Liver (tissue), 9 donors: Measurements from ENCODE around the gene XPNPEP3. TPM values are rescaled to one million over a fixed set of nuclear protein-coding genes. Genes with fewer than 3 reads are reported as not detected.

Source experiments
- DNase-seq: peaks from one replicate; pipeline ENCODE4 v3.0.0-alpha.2; 2017; ENCODE audit warnings: low spot score
- H3K27ac ChIP-seq, 2 donors: one replicate each; pipeline ENCODE4 v1.7.0; 2013; ENCODE audit warnings: inconsistent platforms in 2 of 2, low read length in 2 of 2, control low read depth in 1 of 2, low read depth in 1 of 2, mild to moderate bottlenecking in 1 of 2
- H3K27me3 ChIP-seq, 4 donors: one replicate each; pipeline versions ENCODE4 v1.6.1 to v1.7.0; 2013; ENCODE audit warnings: low read length in 3 of 4, inconsistent platforms in 1 of 4, mild to moderate bottlenecking in 1 of 4, moderate library complexity in 1 of 4; ENCODE audit not compliant: control insufficient read depth in 4 of 4, insufficient read depth in 4 of 4
- H3K36me3 ChIP-seq, 4 donors: one replicate each; pipeline versions ENCODE4 v1.6.1 to v1.7.0; 2013; ENCODE audit warnings: low read length in 3 of 4, mild to moderate bottlenecking in 3 of 4, low read depth in 1 of 4, moderate library complexity in 1 of 4; ENCODE audit not compliant: control insufficient read depth in 4 of 4, insufficient read depth in 3 of 4
- H3K4me1 ChIP-seq, 4 donors: one replicate each; pipeline versions ENCODE4 v1.6.1 to v1.7.0; 2013; ENCODE audit warnings: low read length in 3 of 4, mild to moderate bottlenecking in 3 of 4, moderate library complexity in 1 of 4; ENCODE audit not compliant: control insufficient read depth in 4 of 4, insufficient read depth in 4 of 4
- H3K4me3 ChIP-seq, 3 donors: one replicate each; pipeline versions ENCODE4 v1.6.1 to v1.7.0; 2013; ENCODE audit warnings: low read length in 3 of 3, control low read depth in 1 of 3, low read depth in 1 of 3, mild to moderate bottlenecking in 1 of 3
- H3K9ac ChIP-seq, 2 donors: one replicate each; pipeline ENCODE4 v1.7.0; 2013; ENCODE audit warnings: low read length in 2 of 2, mild to moderate bottlenecking in 2 of 2, moderate library complexity in 2 of 2, control low read depth in 1 of 2, low read depth in 1 of 2
- H3K9me3 ChIP-seq, 4 donors: one replicate each; pipeline versions ENCODE4 v1.6.1 to v1.7.0; 2013; ENCODE audit warnings: low read length in 3 of 4; ENCODE audit not compliant: control insufficient read depth in 4 of 4
- ATF3 ChIP-seq: IDR thresholded peaks from 2 replicates; pipeline ENCODE4 v1.6.1; 2016; ENCODE audit warnings: antibody characterized with exemption
- CTCF ChIP-seq: fragments of 150-350 bp; IDR thresholded peaks from 2 replicates; pipeline ENCODE4 v1.5.1; 2017; ENCODE audit warnings: improper control_type of control experiment, low read depth, low read length; ENCODE audit not compliant: missing input control
- FOXA1 ChIP-seq: IDR thresholded peaks from 2 replicates; pipeline ENCODE4 v1.6.1; 2016; ENCODE audit warnings: antibody characterized with exemption
- FOXA2 ChIP-seq: IDR thresholded peaks from 2 replicates; pipeline ENCODE4 v1.6.1; 2016; ENCODE audit warnings: antibody characterized with exemption
- GABPA ChIP-seq, 2 donors: IDR thresholded peaks in 1 of 2; conservative IDR thresholded peaks in 1 of 2; 2 replicates each; pipeline ENCODE4 v1.6.1; 2016; ENCODE audit warnings: antibody characterized with exemption in 2 of 2, mild to moderate bottlenecking in 1 of 2, moderate library complexity in 1 of 2
- HNF4A ChIP-seq, 2 donors: conservative IDR thresholded peaks; 2 replicates each; pipeline ENCODE4 v1.6.1; 2016; ENCODE audit warnings: antibody characterized with exemption in 2 of 2, mild to moderate bottlenecking in 2 of 2
- HNF4G ChIP-seq: IDR thresholded peaks from 2 replicates; pipeline ENCODE4 v1.6.1; 2016; ENCODE audit warnings: antibody characterized with exemption
- MAX ChIP-seq: IDR thresholded peaks from 2 replicates; pipeline ENCODE4 v1.6.1; 2016; ENCODE audit warnings: antibody characterized with exemption
- NR2F2 ChIP-seq: IDR thresholded peaks from 2 replicates; pipeline ENCODE4 v1.6.1; 2016; ENCODE audit warnings: antibody characterized with exemption
- REST ChIP-seq: IDR thresholded peaks from 2 replicates; pipeline ENCODE4 v1.6.1; 2016; ENCODE audit warnings: antibody characterized with exemption, mild to moderate bottlenecking
- TAF1 ChIP-seq: conservative IDR thresholded peaks from 2 replicates; pipeline ENCODE4 v1.6.1; 2016; ENCODE audit warnings: antibody characterized with exemption, mild to moderate bottlenecking
- YY1 ChIP-seq: IDR thresholded peaks from 2 replicates; pipeline ENCODE4 v1.6.1; 2016; ENCODE audit warnings: antibody characterized with exemption, mild to moderate bottlenecking
- ZBTB33 ChIP-seq: IDR thresholded peaks from 2 replicates; pipeline ENCODE4 v1.6.1; 2016; ENCODE audit warnings: antibody characterized with exemption
- WGBS: extraction: QIAGEN DNeasy Blood & Tissue Kit; methylation state at CpG from one replicate; pipeline ENCODE4 v1.1.7; 2013; 5-methylcytosine and 5-hydroxymethylcytosine counted together
- polyA plus RNA-seq, 2 donors: library from polyadenylated mRNA; stranded (reverse) in 1 of 2; unstranded in 1 of 2; fragments of 200-250 nt in 1 of 2; fragments of >200 nt in 1 of 2; fragmentation: Nextera tagmentation in 1 of 2; extraction: Ambion mirVana in 1 of 2; gene quantifications; one replicate each; pipeline versions ENCODE4 v1.2.1 to v1.2.3, GENCODE V29; 2013 to 2015
- total RNA-seq, 2 donors: library from RNA; depleted of rRNA; stranded (reverse); fragments of >200 nt; gene quantifications; one replicate each; pipeline ENCODE4 v1.2.3, GENCODE V29; 2014
- donor health status: healthy.
- donor health status: healthy.
- donor health status: healthy.
- donor health status: healthy.
- donor health status: healthy.

XPNPEP3 gene
- total and polyA plus RNA-seq, 4 donors = 5.5 to 16.4 (median 8.6) TPM

GRCh38 chr22:40958299-40958698 is 101.4 kb downstream of the XPNPEP3 start (continued):
- TF ChIP-seq ZBTB33 = no peak

GRCh38 chr22:40960145-40960544 is 103.2 kb downstream of the XPNPEP3 start:
- Histone ChIP-seq H3K36me3 (peaks cover 7 to 20% (median 16%) of the 10 kb centered on the region in 4 donors), H3K27ac (no peak overlapping the region), H3K9me3 (no peaks in the 10 kb centered on the region), H3K4me1 (no peaks in the 10 kb centered on the region), H3K4me3 (no peak overlapping the region), H3K27me3 (no peaks in the 10 kb centered on the region), H3K9ac (no peak overlapping the region)
- no peak for DNase-seq
- TF ChIP-seq FOXA1 (no peak), MAX (no peak), HNF4G (no peak), ATF3 (no peak), CTCF (no peak), YY1 (no peak), TAF1 (no peak), NR2F2 (no peak), HNF4A (conservative IDR thresholded peaks at IDR 0.05) (no peak)
- WGBS = 93% methylated on average over 2 of the region's 2 CpGs

GRCh38 chr22:40965936-40966725 is 109.2 kb downstream of the XPNPEP3 start:
- Histone ChIP-seq H3K27ac (no peak overlapping the region), H3K9ac (no peak overlapping the region), H3K4me3 (no peak overlapping the region), H3K27me3 (no peaks in the 10 kb centered on the region), H3K4me1 (no peaks in the 10 kb centered on the region), H3K36me3 (peaks cover 4 to 42% (median 27%) of the 10 kb centered on the region in 4 donors), H3K9me3 (no peaks in the 10 kb centered on the region)
- WGBS = 94% methylated on average over 8 of the region's 8 CpGs
- peak; percentile 56 for DNase-seq
- no peak for TF ChIP-seq TAF1
- no peak for TF ChIP-seq MAX
- TF ChIP-seq HNF4G = no peak
- no peak for TF ChIP-seq ZBTB33
- TF ChIP-seq FOXA2 = no peak
- TF ChIP-seq CTCF = no peak
- no peak for TF ChIP-seq REST
- no peak for TF ChIP-seq GABPA (IDR thresholded peaks at IDR 0.05 in 1 of 2, conservative IDR thresholded peaks at IDR 0.05 in 1 of 2)
